NOMO-1 (cell line): ENCODE data around the gene STK35.

Experiments used
- DNase-seq, 2 experiments: peaks; one replicate each; lab custom pipeline; 2025; ENCODE audit not compliant: unreplicated experiment in 2 of 2; lab: John Stamatoyannopoulos, UW

The STK35 gene

DNA sequence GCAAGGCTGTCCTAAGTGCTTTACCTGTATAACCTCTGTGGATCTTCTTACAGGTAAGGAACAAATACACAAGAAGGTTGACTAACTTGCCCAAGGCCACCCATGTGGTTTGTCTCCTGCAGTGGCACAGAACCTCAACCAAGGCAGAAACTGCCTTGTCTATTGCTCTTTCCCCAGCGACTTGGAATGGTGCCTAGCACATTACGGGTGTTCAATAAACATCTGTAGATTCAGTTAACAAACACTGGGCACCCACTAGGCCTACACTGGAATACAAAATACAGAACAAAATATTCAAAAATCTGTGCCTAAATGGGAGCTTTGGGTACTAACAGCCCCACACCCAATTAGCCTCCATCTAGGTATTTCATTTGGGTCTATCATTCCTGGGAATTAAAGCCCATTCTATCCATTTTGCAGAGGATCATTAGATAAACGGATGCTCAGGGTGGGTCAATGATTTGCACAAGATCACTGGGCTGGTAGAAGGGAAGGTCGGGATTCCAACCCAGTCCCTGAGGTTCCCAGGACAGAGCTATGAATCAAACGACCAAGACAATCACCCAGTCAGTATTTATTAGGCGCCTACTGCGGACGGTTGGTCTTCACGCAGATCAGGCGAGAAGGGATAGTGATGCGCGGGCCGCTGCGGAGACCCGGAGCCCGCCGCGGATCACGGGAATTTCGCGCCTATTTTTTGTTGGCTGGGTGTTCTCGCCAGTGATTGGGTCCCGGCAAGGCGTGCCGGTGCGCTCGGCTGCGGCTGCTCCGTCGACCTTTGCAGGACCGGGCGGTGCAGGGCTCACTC lies at the start of gene STK35:
STK35 (plus strand) TSS at position 771 of the 808 bp plus-strand sequence. CDS start 55 bp downstream, outside the sequence.
- DNase-seq: no peak

DNA sequence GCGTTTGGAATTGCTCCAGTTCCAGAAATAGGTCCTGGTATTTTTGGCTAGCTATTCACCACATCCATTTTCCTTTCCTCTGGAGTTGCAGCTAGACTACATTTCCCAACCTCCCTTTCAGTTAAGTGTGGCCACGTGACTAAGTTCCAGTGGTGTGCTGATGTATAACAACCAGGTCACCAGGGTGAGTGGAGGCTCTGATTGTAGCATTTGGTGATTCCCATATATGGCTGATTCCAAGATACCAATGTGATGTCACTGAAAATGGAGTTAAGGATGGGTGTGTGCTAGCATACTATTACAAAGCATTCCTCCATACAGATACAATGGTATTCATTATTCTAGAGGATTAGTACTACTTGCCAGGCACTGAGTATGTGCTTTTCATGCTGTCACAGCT lies 49.7 kb upstream of the STK35 start:
- no peak for DNase-seq

GRCh38 chr20:2052741-2053140 lies 48.9 kb upstream of the STK35 start:
- no peak for DNase-seq

GRCh38 chr20:2053615-2054014 lies 48.0 kb upstream of the STK35 start:
- no peak for DNase-seq

- no peak for DNase-seq
These were observed 46.7 kb upstream of the STK35 start for GRCh38 chr20:2054911-2055310.

- DNase-seq: no peak
These were observed 42.2 kb upstream of the STK35 start for GRCh38 chr20:2059411-2059810.

GRCh38 chr20:2065099-2065498 lies 36.5 kb upstream of the STK35 start:
- no peak for DNase-seq

GRCh38 chr20:2066461-2067122 lies 35.0 kb upstream of the STK35 start:
- no peak for DNase-seq

- DNase-seq: no peak
These were observed 20.9 kb upstream of the STK35 start for GRCh38 chr20:2080532-2081224.

DNA sequence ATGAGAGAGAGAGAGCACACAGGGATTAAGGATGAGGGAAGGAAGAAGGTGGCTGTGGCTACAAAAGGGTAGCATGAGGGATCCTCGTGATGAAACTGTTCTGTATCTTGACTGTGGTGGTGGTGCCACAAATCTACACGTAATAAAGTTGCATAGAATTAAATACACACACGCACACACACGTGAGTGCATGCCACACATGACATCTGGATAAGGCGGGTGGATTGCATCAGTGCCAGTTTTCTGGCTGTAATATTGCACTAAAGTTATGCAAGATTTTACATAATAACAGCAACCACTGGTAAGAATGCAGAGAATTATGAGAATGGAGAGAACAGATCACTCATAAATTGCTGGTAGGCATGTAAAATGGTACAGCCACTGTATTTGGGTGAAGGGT lies 16.9 kb upstream of the STK35 start:
- DNase-seq: peak; percentile 55 to 89

- DNase-seq: no peak
These were observed 15.2 kb upstream of the STK35 start for GRCh38 chr20:2086177-2086979.

GRCh38 chr20:2086980-2087377 lies 14.6 kb upstream of the STK35 start:
- DNase-seq: peak; percentile 39 to 49

GRCh38 chr20:2088891-2089290 lies 12.7 kb upstream of the STK35 start:
- DNase-seq: no peak

GRCh38 chr20:2089447-2089846 lies 12.2 kb upstream of the STK35 start:
- no peak for DNase-seq

DNA sequence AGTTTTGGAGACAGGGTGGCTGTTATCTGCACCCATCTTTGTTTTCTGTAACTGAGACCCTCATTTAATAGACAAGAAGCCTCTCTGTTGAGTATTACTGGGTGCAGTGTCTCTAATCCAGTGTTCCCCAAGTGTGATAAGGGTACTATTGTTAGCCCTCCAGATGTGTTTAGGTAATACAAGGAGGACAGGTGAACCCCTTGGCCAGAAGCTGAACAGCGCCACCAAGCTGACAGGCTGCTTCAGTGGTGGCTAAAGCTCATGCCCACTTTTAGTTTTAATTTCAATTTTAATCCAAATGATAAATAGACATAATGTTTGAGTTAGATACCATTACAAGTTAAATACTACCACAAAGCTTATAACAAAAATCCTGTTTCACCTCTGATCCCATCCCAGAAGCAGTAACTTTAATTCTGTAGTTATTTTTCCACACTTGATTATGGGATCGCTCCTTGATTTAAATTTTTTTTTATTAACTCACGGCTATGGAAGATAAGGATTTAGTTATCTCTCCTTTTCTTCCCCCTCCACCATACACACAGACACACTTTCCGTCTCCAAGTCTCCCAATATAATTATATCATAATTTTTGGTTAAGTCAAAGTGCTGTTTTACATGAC lies 8.4 kb upstream of the STK35 start:
- DNase-seq: no peak

DNA sequence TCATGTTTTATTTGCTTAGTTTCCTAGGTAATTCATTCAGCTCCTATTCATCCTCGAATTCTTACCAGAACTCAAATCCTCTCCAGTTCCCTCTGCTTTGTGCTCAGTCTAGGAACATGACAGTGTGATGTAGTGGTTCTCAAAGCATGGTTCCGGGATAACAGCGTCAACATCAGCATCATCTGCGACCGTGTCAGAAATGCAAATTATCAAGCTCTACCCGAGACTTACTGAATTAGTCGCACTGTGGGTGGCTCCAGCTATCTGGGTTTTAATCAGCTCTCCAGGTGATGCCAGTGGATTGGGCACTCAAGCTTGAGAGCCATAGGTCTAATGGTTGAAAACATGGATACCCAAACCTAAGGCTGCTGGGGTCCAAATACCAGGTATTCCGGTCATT lies 7.7 kb upstream of the STK35 start:
- DNase-seq: no peak

DNA sequence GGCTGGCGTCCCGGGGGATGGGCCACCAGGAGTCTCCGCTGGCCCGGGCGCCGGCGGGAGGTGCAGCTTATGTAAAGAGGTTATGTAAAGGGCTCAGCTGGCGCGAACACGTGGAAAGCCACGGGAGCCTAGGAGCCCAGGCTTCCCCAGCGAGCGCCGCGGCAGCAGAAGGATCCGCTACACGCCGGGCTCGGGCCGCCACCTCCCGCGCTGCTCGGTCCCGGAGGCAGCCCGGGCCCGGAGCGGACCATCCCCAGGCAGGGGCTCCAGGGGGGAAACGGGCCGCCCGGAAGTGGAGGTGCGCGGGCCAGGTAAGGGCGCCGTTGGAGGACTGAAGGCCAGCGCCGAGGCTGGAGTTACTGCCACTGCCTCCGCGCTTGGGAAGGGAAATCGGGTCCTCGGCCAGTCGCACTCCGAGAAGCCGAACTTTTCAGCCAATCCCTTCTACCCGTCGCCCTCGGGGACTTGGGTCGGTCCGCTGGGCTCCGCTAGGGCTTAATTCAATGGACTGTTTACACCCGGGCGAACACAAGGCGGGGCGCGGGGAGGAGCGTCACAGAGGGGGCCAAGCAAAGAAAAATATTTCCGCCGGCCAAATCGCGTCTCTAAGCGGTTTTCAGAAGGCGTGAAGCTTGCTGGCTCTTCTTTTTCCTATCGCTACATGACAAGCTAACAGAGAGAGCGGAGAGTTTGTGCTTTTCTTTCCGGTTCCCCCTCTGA lies 398 bp downstream of the STK35 start:
- peak; percentile 81 to 90 for DNase-seq

GRCh38 chr20:2102585-2103460 lies 1.2 kb downstream of the STK35 start:
- peak; percentile 84 to 90 for DNase-seq
